Measurements from ENCODE around the gene NLGN1.

The NLGN1 gene

DNA sequence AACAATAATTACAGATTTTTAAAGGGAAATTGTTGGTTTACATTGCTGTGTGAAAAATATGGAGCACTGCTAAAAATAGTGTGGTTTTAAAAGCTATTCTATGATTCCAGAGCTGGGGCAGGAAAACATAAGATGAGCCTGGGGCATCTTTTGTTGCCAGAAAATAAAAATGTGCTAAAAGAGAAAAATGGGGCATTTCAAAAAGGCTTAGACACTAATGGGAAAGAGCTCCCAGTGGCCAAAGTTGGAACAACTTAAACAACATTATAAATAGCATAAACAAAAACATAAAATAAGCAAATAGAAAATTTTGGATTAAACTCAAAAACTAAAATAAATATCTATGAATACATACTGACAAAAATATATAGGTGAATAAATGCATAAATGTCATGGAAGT, 478.9 kb downstream of the NLGN1 start:
- no peak overlapping the region for H3K9ac ChIP-seq (ENCODE audit: low read depth, low read length)
- H3K36me3 ChIP-seq (ENCODE audit: insufficient read depth, low read length) = no peaks in the 10 kb centered on the region
- peaks cover 5% of the 10 kb centered on the region; the same call in 1 of the 2 replicates for H3K4me1 ChIP-seq (ENCODE audit: insufficient read depth, low read length)
- H3K9me3 ChIP-seq (ENCODE audit: control insufficient read depth, insufficient read depth, low read length) = no peaks in the 10 kb centered on the region

DNA sequence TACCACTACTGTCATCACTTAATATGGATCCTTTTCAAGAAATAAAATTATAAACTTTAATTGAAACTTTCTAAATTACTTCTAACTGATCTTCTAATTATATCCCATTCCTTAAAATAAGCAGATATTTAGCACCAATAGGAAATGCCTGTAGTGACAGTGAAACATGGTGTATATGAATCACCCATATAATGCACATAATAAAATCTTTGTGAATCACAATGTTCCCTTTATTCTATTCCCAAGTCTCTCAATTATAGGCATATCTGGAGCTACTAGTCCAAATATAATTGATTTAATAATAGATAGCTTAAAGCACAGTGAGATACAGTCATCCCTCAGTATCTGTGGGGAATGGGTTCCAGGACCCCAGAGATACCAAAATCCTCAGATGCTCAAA, 490.3 kb downstream of the NLGN1 start:
- Histone ChIP-seq H3K9ac (ENCODE audit: low read depth, low read length) (no peak overlapping the region), H3K9me3 (ENCODE audit: control insufficient read depth, insufficient read depth, low read length) (no peaks in the 10 kb centered on the region), H3K36me3 (ENCODE audit: insufficient read depth, low read length) (no peaks in the 10 kb centered on the region), H3K4me1 (ENCODE audit: insufficient read depth, low read length) (0 out of 2 replicates have a peak, but pooled peaks cover 4% of the 10 kb centered on the region)

DNA sequence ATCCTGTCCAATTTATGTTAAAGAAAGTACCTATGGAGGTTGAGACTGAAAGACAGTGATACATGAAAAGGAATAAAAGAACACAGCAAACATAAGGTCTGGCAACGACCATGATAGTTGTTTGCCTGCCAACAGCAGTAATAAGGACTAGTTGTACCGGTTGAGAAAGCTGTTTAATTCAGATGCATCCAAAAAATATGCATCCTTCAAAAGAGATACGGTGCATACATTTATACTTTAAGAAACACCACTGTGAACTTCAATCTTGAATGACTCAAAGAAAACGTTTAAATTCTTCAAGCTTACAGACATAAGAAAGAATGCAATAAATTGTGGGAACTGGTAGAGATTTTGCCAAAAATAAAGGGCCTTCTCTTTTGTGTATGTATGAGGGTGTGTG, 492.1 kb downstream of the NLGN1 start:
- no peaks in the 10 kb centered on the region for H3K36me3 ChIP-seq (ENCODE audit: insufficient read depth, low read length)
- no peaks in the 10 kb centered on the region for H3K9me3 ChIP-seq (ENCODE audit: control insufficient read depth, insufficient read depth, low read length)
- 0 out of 2 replicates have a peak, but pooled peaks cover 4% of the 10 kb centered on the region for H3K4me1 ChIP-seq (ENCODE audit: insufficient read depth, low read length)
- H3K9ac ChIP-seq (ENCODE audit: low read depth, low read length) = no peak overlapping the region

DNA sequence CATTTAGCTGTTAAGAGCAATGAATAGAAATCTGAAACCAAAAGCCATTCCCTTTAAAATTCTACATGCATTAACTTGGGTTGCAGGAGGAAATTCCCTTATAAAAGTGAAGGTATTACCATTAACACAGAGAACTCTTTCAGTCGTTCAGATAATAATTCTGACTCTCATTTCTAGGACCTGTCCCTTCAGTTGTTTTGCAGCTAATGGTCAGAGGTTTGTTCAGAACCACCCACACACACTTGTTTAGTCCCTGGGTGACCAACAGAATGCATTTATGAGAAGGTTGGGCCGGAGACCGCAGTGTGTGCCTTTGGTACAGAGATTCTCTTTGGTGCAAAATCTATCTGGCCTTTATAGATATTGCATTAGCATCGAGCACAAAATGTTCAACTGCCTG, 492.5 kb downstream of the NLGN1 start:
- no peak overlapping the region for H3K9ac ChIP-seq (ENCODE audit: low read depth, low read length)
- no peaks in the 10 kb centered on the region for H3K9me3 ChIP-seq (ENCODE audit: control insufficient read depth, insufficient read depth, low read length)
- no peaks in the 10 kb centered on the region for H3K36me3 ChIP-seq (ENCODE audit: insufficient read depth, low read length)
- 0 out of 2 replicates have a peak, but pooled peaks cover 4% of the 10 kb centered on the region for H3K4me1 ChIP-seq (ENCODE audit: insufficient read depth, low read length)

DNA sequence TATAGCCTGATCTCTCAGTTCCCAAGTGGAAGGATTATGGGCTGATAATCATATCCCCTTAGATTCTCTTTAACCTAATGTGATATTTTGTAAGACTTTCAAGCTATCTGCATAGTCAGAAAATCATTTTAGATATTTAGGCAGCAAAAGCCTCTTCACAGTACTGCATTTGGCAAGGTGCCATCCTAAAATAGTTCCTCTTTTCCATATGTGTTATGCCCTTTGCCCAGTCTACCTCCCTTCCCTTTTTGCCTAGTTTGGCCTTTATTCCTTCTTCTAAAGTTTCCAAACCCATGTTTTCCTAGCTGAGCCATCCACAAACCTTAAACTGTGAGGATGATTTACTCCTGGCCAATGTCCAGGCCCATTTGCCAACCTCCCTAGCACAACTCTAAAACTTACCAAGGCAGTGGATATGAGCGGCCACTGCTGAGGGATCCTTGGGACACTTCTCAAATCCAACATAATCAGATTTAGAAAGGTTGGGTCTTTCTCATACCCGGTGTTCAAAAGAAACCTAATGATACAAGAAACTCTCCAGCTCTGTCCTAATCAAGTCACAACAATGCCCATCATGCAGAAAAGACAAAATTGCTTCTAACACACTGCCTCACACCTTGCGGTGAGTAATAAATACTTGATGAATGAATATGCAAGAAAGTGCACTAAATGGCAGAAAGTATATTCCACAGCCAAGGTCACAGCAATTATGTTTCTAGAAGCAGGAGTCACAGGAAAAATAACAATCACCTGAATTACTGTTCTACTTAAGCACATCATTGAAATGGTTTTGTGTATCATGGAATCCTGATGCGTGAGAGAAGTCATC, 493.9 kb downstream of the NLGN1 start:
- Histone ChIP-seq H3K4me1 (ENCODE audit: insufficient read depth, low read length) (0 out of 2 replicates have a peak, but pooled peaks cover 4% of the 10 kb centered on the region), H3K9me3 (ENCODE audit: control insufficient read depth, insufficient read depth, low read length) (no peaks in the 10 kb centered on the region), H3K36me3 (ENCODE audit: insufficient read depth, low read length) (0 out of 2 replicates have a peak, but pooled peaks cover under 1% of the 10 kb centered on the region), H3K9ac (ENCODE audit: low read depth, low read length) (no peak overlapping the region)

DNA sequence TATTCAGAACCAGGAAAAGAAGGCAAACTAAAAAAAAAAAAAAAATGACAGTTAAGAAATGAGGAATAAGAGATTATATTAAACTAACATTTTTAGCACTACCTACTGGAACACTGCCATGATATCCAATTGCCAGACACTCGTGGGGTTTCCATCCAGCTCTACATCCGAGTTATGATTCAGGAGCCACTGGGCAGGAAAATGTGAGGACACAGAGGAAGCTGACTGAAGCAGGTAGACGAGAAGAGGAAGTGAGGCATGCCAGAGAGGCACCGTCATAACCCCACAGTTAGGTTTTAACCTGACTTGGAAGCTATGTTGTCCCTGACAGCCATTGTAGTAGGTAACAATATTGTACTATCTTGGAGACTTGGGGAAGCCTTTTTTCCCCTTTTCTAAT, 495.0 kb downstream of the NLGN1 start:
- Histone ChIP-seq H3K36me3 (ENCODE audit: insufficient read depth, low read length) (0 out of 2 replicates have a peak, but pooled peaks cover 4% of the 10 kb centered on the region), H3K9ac (ENCODE audit: low read depth, low read length) (no peak overlapping the region), H3K9me3 (ENCODE audit: control insufficient read depth, insufficient read depth, low read length) (no peaks in the 10 kb centered on the region), H3K4me1 (ENCODE audit: insufficient read depth, low read length) (0 out of 2 replicates have a peak, but pooled peaks cover 4% of the 10 kb centered on the region)

DNA sequence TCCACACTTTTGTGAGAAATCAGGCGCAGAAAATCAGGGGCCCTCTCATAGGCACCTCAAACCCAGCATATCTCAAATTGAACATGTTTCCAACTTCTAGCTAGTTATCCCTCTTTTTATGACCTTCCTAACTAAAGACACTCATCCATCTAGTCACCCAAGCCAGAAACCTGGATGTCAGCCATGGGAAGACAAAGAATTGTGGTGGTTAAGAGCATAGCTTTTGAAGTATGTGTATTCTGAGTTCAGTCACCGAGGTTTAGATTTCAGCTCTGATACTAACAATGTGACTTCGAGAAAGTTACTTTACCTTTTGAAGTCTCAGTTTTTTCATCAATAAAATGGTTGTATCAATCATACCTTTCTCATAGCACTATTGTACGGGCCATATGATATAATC, 495.5 kb downstream of the NLGN1 start:
- H3K9ac ChIP-seq (ENCODE audit: low read depth, low read length) = no peak overlapping the region
- H3K9me3 ChIP-seq (ENCODE audit: control insufficient read depth, insufficient read depth, low read length) = no peaks in the 10 kb centered on the region
- 0 out of 2 replicates have a peak, but pooled peaks cover 4% of the 10 kb centered on the region for H3K4me1 ChIP-seq (ENCODE audit: insufficient read depth, low read length)
- H3K36me3 ChIP-seq (ENCODE audit: insufficient read depth, low read length) = 0 out of 2 replicates have a peak, but pooled peaks cover 4% of the 10 kb centered on the region

DNA sequence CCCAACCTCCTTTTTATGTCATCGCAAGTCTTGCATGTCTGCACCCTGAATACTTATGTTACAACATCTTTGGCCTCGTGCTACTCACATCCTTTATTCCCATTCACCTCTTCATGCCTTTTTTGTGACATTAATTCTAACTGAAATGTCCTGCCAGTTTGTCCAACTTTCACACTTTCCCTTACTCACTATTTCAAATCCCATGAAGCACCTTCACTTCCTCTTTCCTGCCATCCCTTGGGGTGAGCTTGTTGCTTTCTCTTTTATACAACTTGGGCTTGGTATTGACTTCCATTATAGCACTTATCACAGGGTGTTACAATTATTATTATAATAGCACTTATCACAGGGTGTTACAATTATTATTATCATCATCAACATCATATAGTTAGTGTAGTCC, 496.3 kb downstream of the NLGN1 start:
- H3K36me3 ChIP-seq (ENCODE audit: insufficient read depth, low read length) = 0 out of 2 replicates have a peak, but pooled peaks cover 4% of the 10 kb centered on the region
- H3K9ac ChIP-seq (ENCODE audit: low read depth, low read length) = no peak overlapping the region
- no peaks in the 10 kb centered on the region for H3K9me3 ChIP-seq (ENCODE audit: control insufficient read depth, insufficient read depth, low read length)
- 0 out of 2 replicates have a peak, but pooled peaks cover 4% of the 10 kb centered on the region for H3K4me1 ChIP-seq (ENCODE audit: insufficient read depth, low read length)

DNA sequence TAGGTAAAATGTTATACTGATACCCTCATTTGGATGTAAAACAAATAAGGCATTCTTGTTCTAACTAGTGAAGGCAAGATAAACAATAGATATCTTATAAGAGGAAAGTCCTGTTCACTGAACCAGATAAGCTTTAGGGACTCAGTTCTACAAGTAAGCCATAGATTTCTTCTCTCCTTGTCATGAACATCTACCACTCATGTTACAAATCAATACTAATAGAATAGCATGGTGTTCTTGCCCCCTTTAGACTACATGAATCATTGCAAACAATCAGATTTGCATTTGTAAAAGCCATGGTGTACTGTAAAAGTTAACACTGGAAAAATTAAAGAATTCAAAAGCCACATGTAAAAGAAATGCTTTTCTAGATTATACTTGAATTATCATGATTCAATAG, 500.1 kb downstream of the NLGN1 start:
- no peaks in the 10 kb centered on the region for H3K4me1 ChIP-seq (ENCODE audit: insufficient read depth, low read length)
- H3K9me3 ChIP-seq (ENCODE audit: control insufficient read depth, insufficient read depth, low read length) = no peaks in the 10 kb centered on the region
- H3K9ac ChIP-seq (ENCODE audit: low read depth, low read length) = no peak overlapping the region
- 0 out of 2 replicates have a peak, but pooled peaks cover 4% of the 10 kb centered on the region for H3K36me3 ChIP-seq (ENCODE audit: insufficient read depth, low read length)

DNA sequence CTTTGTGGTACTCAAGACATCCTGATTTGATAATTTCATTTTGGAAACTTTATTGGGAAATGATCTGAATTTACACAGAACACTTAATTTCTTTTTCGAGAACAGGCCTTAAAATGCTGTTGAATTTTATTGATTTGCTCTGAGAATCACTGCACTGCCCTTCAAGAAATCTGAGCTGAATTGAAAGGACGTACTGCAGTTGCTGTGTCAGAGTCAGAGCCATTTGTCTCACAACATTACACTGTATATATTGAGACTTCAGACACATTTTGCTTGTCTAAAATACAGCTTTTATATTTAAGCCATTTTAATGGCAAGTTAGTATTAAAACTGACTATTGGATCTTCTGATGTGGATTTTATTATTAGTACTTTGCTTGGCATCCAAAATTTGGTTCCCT, 504.1 kb downstream of the NLGN1 start:
- H3K9ac ChIP-seq (ENCODE audit: low read depth, low read length) = no peak overlapping the region

DNA sequence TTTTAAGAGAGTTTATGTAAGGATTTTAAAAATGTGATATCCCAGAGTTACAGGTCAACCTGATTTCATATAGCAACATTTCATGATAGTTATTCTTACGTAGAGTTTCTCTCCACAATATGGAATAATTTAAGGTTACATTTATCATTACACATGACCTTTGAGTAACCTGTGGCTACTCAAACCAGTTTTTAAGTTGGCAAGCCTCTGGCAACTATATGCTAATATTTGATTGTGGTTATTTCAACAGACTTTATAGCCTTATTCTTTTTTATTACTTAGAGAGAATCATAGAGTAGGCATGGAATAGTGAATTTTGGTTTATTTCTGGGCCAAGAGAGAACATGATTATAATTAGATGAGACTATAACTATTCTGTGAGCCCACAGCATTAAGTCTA, 504.9 kb downstream of the NLGN1 start:
- Histone ChIP-seq H3K9ac (ENCODE audit: low read depth, low read length) (no peak overlapping the region), H3K4me1 (ENCODE audit: insufficient read depth, low read length) (no peaks in the 10 kb centered on the region), H3K9me3 (ENCODE audit: control insufficient read depth, insufficient read depth, low read length) (no peaks in the 10 kb centered on the region), H3K36me3 (ENCODE audit: insufficient read depth, low read length) (no peaks in the 10 kb centered on the region)

More for the DNA sequence above, 504.1 kb downstream of the NLGN1 start:
- no peaks in the 10 kb centered on the region for H3K9me3 ChIP-seq (ENCODE audit: control insufficient read depth, insufficient read depth, low read length)
- no peaks in the 10 kb centered on the region for H3K4me1 ChIP-seq (ENCODE audit: insufficient read depth, low read length)
- H3K36me3 ChIP-seq (ENCODE audit: insufficient read depth, low read length) = 0 out of 2 replicates have a peak, but pooled peaks cover 2% of the 10 kb centered on the region

DNA sequence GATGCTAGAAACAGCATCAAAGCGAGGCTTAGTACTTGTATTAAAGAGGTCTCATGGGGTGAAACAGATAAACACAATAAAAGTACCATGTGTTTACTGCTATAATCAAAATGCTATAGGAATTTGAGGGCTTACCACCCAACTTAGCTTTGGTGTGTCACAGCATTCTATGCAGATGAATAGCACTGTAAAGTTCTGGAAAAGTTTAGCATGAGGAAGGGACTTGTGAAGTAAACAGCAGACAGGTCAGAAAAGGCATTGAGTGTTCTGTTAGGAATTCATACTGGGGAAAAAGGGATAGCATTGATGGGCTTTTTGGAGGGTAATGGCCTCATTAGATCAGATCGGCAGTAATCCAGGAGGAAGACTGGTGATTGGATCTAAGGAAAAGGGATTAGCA, 505.3 kb downstream of the NLGN1 start:
- H3K9me3 ChIP-seq (ENCODE audit: control insufficient read depth, insufficient read depth, low read length) = no peaks in the 10 kb centered on the region
- H3K36me3 ChIP-seq (ENCODE audit: insufficient read depth, low read length) = no peaks in the 10 kb centered on the region
- H3K9ac ChIP-seq (ENCODE audit: low read depth, low read length) = no peak overlapping the region
- H3K4me1 ChIP-seq (ENCODE audit: insufficient read depth, low read length) = no peaks in the 10 kb centered on the region

DNA sequence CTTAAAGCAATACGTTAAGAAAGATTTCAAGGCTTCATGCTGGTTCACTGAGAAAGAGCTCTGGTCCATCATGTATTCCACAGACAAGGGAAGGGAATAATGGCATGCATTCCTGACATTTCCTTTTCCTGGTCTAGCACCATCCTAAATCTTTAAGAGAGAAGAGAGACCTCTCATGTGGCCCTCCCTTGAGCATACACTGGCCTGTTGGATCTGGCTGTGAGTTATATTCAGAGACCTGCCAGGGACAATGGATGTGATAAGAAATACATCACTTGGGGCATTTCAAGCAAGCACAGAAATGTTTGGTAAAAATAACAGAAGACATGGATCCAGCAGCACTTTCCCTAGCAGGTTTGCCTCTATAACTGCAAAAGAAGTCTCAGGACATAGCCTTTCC, 507.8 kb downstream of the NLGN1 start:
- Histone ChIP-seq H3K4me1 (ENCODE audit: insufficient read depth, low read length) (no peaks in the 10 kb centered on the region), H3K9me3 (ENCODE audit: control insufficient read depth, insufficient read depth, low read length) (no peaks in the 10 kb centered on the region), H3K36me3 (ENCODE audit: insufficient read depth, low read length) (no peaks in the 10 kb centered on the region), H3K9ac (ENCODE audit: low read depth, low read length) (no peak overlapping the region)

DNA sequence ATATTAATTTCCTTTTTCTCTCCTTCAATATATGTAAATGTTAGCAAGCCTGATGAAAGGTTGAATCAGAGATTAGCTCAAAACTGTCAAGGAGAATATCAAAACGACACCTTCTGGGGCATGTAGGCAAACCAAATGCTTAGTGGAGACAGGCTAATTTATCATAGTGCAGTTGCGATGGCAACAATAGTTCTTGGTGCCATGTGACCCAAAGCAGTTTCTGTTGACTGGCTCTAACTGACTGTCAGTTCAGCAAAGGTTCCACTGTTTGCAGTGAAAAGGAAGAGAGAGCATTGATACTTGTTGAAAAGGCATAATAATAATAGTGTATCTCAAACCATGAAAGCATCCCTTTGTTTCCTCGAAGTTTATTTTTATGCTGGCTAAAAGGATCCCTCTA, 513.9 kb downstream of the NLGN1 start:
- no peaks in the 10 kb centered on the region for H3K9me3 ChIP-seq (ENCODE audit: control insufficient read depth, insufficient read depth, low read length)
- H3K4me1 ChIP-seq (ENCODE audit: insufficient read depth, low read length) = peaks cover 21% of the 10 kb centered on the region
- H3K9ac ChIP-seq (ENCODE audit: low read depth, low read length) = no peak overlapping the region
- no peaks in the 10 kb centered on the region for H3K36me3 ChIP-seq (ENCODE audit: insufficient read depth, low read length)

DNA sequence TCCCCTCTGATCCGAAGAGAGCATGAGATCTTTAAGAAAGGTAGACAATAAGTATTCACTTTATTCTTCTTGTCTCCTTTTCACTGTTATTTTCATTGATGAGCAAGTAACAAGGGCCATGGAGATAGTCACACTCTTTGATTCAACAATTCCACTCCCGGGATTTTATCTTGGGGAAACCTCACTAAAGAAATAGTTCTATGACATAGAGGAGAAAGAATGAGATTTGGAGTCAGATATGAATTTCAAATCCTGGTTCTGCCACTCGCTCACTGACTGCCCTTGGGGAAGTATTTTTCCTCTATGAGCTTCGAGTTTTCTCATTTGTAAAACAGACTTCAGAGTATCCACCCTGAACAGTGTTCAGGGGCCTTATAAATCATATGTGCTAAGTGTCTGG, 514.6 kb downstream of the NLGN1 start:
- Histone ChIP-seq H3K4me1 (ENCODE audit: insufficient read depth, low read length) (peaks cover 21% of the 10 kb centered on the region), H3K36me3 (ENCODE audit: insufficient read depth, low read length) (no peaks in the 10 kb centered on the region), H3K9me3 (ENCODE audit: control insufficient read depth, insufficient read depth, low read length) (no peaks in the 10 kb centered on the region), H3K9ac (ENCODE audit: low read depth, low read length) (no peak overlapping the region)
